GM12864 (cell line): Measurements from ENCODE around the gene MCRIP1.

Source experiments
- DNase-seq: peaks from one replicate; pipeline ENCODE4 v3.0.0-alpha.2; 2011; ENCODE audit warnings: low read depth
- H3K4me3 ChIP-seq: 2 replicates; pipeline ENCODE4 v1.5.1; 2011; ENCODE audit warnings: mild to moderate bottlenecking, low read depth, low read length, control low read depth
- CTCF ChIP-seq: IDR thresholded peaks from 2 replicates; pipeline ENCODE4 v1.5.1; 2011; ENCODE audit warnings: low read depth, mild to moderate bottlenecking, moderate library complexity, low read length, control low read depth, inconsistent platforms; ENCODE audit errors: missing control alignments

The MCRIP1 gene

GRCh38 chr17:81833160-81833920, at the start of gene MCRIP1:
Gene MCRIP1 (minus strand): TSS chr17:81833291. CDS start chr17:81824506, 8,785 bp downstream.
- peak; percentile 70 for DNase-seq
- no peak for TF ChIP-seq CTCF
- H3K4me3 ChIP-seq = peak within 1 kb of the TSS; percentile 85

- TF ChIP-seq CTCF = no peak
- no peak overlapping the region for H3K4me3 ChIP-seq
- DNase-seq = no peak
These were observed 46.0 kb upstream of the MCRIP1 start for GRCh38 chr17:81879121-81879520.

GRCh38 chr17:81878294-81878693, 45.2 kb upstream of the MCRIP1 start:
- no peak overlapping the region for H3K4me3 ChIP-seq
- no peak for TF ChIP-seq CTCF
- no peak for DNase-seq

- no peak overlapping the region for H3K4me3 ChIP-seq
- no peak for DNase-seq
- TF ChIP-seq CTCF = no peak
These were observed 44.5 kb upstream of the MCRIP1 start for GRCh38 chr17:81877569-81877968.

GRCh38 chr17:81871387-81872230, 38.5 kb upstream of the MCRIP1 start:
- peak; percentile 63 for DNase-seq
- peak; percentile 29 for TF ChIP-seq CTCF
- peak overlapping the region; percentile 99 for H3K4me3 ChIP-seq

GRCh38 chr17:81870981-81871386, 37.9 kb upstream of the MCRIP1 start, which contains the start of gene ARHGDIA:
Gene ARHGDIA (minus strand): TSS chr17:81871337. CDS start chr17:81869930, 1,407 bp downstream.
- H3K4me3 ChIP-seq = peak within 1 kb of the TSS; percentile 99
- TF ChIP-seq CTCF = no peak
- DNase-seq = no peak
